ENCODE results near the gene ACSF3. TPM values are rescaled to one million over a fixed set of nuclear protein-coding genes. Genes with fewer than 3 reads are reported as not detected.

The ACSF3 gene
- total and polyA plus RNA-seq, 7 donors: 13.4 to 26.5 (median 16.2) TPM

DNA sequence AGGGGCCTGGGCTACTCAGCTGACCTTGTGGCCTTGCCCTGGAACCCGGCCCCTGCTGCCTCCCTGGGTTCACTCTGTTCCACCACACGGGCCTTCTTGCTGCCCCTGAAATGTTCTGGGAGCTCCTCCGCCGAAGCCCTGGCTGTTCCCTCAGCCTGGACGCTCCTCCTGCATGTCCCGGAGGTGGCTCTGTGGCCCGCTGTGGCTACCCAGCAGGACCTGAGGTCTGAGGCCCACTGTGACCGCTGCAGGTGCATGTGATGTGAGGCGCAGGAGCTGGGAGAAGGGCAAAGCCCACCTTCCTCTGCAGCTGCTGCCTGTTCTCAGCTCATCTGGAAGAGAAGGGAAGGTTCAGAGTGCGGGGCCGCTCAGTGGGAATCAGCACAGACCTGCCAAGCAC, 38.9 kb upstream of the ACSF3 start:
- no peaks in the 10 kb centered on the region for H3K36me3 ChIP-seq (ENCODE audit: insufficient read depth in 1 of 2, low read depth in 1 of 2)
- WGBS, 3 donors: 82 to 87% (median 86%) methylated on average over 11 of the region's 11 CpGs
- H3K27me3 ChIP-seq (ENCODE audit: insufficient read depth in 3 of 3, low read length in 2 of 3): peaks cover 0 to 82% (median 18%) of the 10 kb centered on the region in 3 donors
- no peak overlapping the region for H3K27ac ChIP-seq
- no peaks in the 10 kb centered on the region for H3K9me3 ChIP-seq
- TF ChIP-seq, protein P1, sequence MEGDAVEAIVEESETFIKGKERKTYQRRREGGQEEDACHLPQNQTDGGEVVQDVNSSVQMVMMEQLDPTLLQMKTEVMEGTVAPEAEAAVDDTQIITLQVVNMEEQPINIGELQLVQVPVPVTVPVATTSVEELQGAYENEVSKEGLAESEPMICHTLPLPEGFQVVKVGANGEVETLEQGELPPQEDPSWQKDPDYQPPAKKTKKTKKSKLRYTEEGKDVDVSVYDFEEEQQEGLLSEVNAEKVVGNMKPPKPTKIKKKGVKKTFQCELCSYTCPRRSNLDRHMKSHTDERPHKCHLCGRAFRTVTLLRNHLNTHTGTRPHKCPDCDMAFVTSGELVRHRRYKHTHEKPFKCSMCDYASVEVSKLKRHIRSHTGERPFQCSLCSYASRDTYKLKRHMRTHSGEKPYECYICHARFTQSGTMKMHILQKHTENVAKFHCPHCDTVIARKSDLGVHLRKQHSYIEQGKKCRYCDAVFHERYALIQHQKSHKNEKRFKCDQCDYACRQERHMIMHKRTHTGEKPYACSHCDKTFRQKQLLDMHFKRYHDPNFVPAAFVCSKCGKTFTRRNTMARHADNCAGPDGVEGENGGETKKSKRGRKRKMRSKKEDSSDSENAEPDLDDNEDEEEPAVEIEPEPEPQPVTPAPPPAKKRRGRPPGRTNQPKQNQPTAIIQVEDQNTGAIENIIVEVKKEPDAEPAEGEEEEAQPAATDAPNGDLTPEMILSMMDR (IDR thresholded peaks at IDR 0.05): no peak
- H3K4me3 ChIP-seq: no peak overlapping the region
- intact Hi-C loops (cut with DNase I): no loop called here
- no peaks in the 10 kb centered on the region for H3K4me1 ChIP-seq
- no peak for DNase-seq
- no peak for ATAC-seq

DNA sequence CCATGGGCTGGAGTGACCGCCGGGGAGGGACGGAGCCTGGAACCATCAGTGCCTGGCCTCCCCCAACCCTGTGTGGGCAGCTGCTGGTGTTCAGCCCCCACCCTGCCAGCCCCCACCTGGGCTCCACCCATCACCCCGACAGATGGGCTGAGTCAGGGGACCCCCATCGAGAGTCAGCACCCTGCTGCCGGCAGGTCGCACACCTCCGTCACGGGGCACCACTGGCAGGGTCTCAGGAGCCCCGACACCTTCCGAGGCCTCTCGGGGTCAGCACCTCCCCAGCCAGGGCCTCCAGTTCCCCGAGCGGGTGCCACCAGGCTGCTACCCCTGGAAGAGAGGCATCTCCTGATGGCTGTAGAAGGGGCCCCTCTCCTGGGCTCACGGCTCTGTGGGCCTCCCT, 38.3 kb upstream of the ACSF3 start:
- Histone ChIP-seq H3K36me3 (ENCODE audit: insufficient read depth in 1 of 2, low read depth in 1 of 2) (no peaks in the 10 kb centered on the region), H3K4me1 (no peaks in the 10 kb centered on the region), H3K9me3 (no peaks in the 10 kb centered on the region), H3K27ac (no peak overlapping the region), H3K4me3 (no peak overlapping the region), H3K27me3 (ENCODE audit: insufficient read depth in 3 of 3, low read length in 2 of 3) (peaks cover 0 to 76% (median 18%) of the 10 kb centered on the region in 3 donors)
- TF ChIP-seq, protein P1 (IDR thresholded peaks at IDR 0.05): no peak
- ATAC-seq: no peak
- DNase-seq: no peak
- 74 to 86% (median 84%) methylated on average over 15 of the region's 15 CpGs for WGBS, 3 donors
- intact Hi-C loops (cut with DNase I): no loop called here

- intact Hi-C loops (cut with DNase I): no loop called here
- no peaks in the 10 kb centered on the region for H3K36me3 ChIP-seq (ENCODE audit: insufficient read depth in 1 of 2, low read depth in 1 of 2)
- no peaks in the 10 kb centered on the region for H3K4me1 ChIP-seq
Observed at GRCh38 chr16:89055894-89056555, 37.6 kb upstream of the ACSF3 start.

DNA sequence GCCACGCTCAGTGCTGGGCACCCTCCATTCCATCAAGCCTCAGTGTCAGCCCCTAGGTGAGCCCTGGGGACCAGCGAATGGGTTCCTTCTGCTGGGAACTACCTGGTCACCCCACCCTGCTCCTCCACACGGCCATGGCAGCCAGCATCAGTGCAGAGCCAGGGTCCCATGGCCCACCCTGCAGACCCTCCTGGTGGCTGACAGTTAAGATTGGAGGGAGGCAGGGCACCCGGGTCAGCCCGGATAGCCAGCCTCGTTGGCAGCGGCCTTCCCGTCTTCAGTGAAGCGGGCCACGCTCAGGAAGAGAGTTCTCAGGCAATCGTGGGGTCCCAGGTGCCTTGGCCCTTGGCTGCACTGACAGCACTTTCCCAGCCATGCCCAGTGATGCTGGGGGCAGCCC, 37.1 kb upstream of the ACSF3 start:
- no peak overlapping the region for H3K4me3 ChIP-seq
- intact Hi-C loops (cut with DNase I): no loop called here
- H3K27ac ChIP-seq: no peak overlapping the region
- peaks cover 0 to 63% (median 16%) of the 10 kb centered on the region in 3 donors for H3K27me3 ChIP-seq (ENCODE audit: insufficient read depth in 3 of 3, low read length in 2 of 3)
- H3K36me3 ChIP-seq (ENCODE audit: insufficient read depth in 1 of 2, low read depth in 1 of 2): no peaks in the 10 kb centered on the region
- DNase-seq (no peak), ATAC-seq (no peak)
- WGBS, 3 donors: 72 to 82% (median 80%) methylated on average over 11 of the region's 11 CpGs
- TF ChIP-seq, protein P1 (IDR thresholded peaks at IDR 0.05): no peak
- no peaks in the 10 kb centered on the region for H3K9me3 ChIP-seq
- no peaks in the 10 kb centered on the region for H3K4me1 ChIP-seq

More at GRCh38 chr16:89055894-89056555, 37.6 kb upstream of the ACSF3 start:
- DNase-seq: no peak
- no peak for ATAC-seq
- Histone ChIP-seq H3K9me3 (no peaks in the 10 kb centered on the region), H3K27me3 (ENCODE audit: insufficient read depth in 3 of 3, low read length in 2 of 3) (peaks cover 0 to 69% (median 16%) of the 10 kb centered on the region in 3 donors), H3K4me3 (no peak overlapping the region), H3K27ac (no peak overlapping the region)
- TF ChIP-seq, protein P1 (IDR thresholded peaks at IDR 0.05): no peak
- WGBS, 3 donors: 78 to 82% (median 80%) methylated on average over 25 of the region's 25 CpGs

GRCh38 chr16:89057738-89058137, 35.9 kb upstream of the ACSF3 start:
- Histone ChIP-seq H3K27ac (no peak overlapping the region), H3K4me3 (no peak overlapping the region), H3K36me3 (ENCODE audit: insufficient read depth in 1 of 2, low read depth in 1 of 2) (no peaks in the 10 kb centered on the region), H3K4me1 (no peaks in the 10 kb centered on the region), H3K27me3 (ENCODE audit: insufficient read depth in 3 of 3, low read length in 2 of 3) (peaks cover 0 to 63% (median 14%) of the 10 kb centered on the region in 3 donors), H3K9me3 (no peaks in the 10 kb centered on the region)
- DNase-seq (no peak), ATAC-seq (no peak)
- TF ChIP-seq, protein P1 (IDR thresholded peaks at IDR 0.05): no peak
- WGBS, 3 donors: 50 to 60% (median 58%) methylated on average over 8 to 9 of the region's 9 CpGs
- intact Hi-C loops (cut with DNase I): no loop called here
